Thyroid gland (tissue), 4 donors: ENCODE data around the gene B3GALT6. TPM values are rescaled to one million over a fixed set of nuclear protein-coding genes. Genes with fewer than 3 reads are reported as not detected.

Experiments used
- DNase-seq, 2 donors: peaks; one replicate each; pipeline ENCODE4 v3.0.0-alpha.2; 2019
- H3K27ac ChIP-seq, 3 donors: fragments of 200-600 bp; sonication (generic); 1 replicate in 2 of 3; 2 replicates in 1 of 3; pipeline ENCODE4 v1.5.1; 2016 to 2019; ENCODE audit warnings: mild to moderate bottlenecking in 1 of 3, moderate library complexity in 1 of 3
- H3K27me3 ChIP-seq: fragments of 200-600 bp; sonication (generic); one replicate; pipeline ENCODE4 v1.5.1; 2019
- H3K36me3 ChIP-seq, 2 donors: fragments of 200-600 bp; sonication (generic); one replicate each; pipeline ENCODE4 v1.5.1; 2016 to 2019
- H3K4me1 ChIP-seq, 2 donors: fragments of 200-600 bp; sonication (generic); one replicate each; pipeline ENCODE4 v1.5.1; 2017 to 2019
- H3K4me3 ChIP-seq, 3 donors: fragments of 200-600 bp; sonication (generic); replicated peaks in 1 of 3; 1 replicate in 2 of 3; 2 replicates in 1 of 3; pipeline ENCODE4 v1.5.1; 2016; ENCODE audit warnings: mild to moderate bottlenecking in 1 of 3
- H3K9me3 ChIP-seq: fragments of 200-600 bp; sonication (generic); one replicate; pipeline ENCODE4 v1.5.1; 2017
- CTCF ChIP-seq, 6 experiments: fragments of 200-600 bp in 3 of 6; fragments of 450-650 bp in 3 of 6; sonication (generic) in 3 of 6; IDR thresholded peaks; one replicate each; pipeline ENCODE4 v1.5.1; 2016 to 2019; ENCODE audit warnings: antibody characterized with exemption in 6 of 6, mild to moderate bottlenecking in 2 of 6, inconsistent platforms in 1 of 6, moderate library complexity in 1 of 6
- POLR2A ChIP-seq, 2 donors: fragments of 450-650 bp; IDR thresholded peaks; one replicate each; pipeline ENCODE4 v1.6.1; 2017; ENCODE audit warnings: antibody characterized with exemption in 2 of 2, mild to moderate bottlenecking in 2 of 2, moderate library complexity in 1 of 2
- WGBS, 2 donors: methylation state at CpG; one replicate each; pipeline ENCODE4 v1.1.5; 2017; 5-methylcytosine and 5-hydroxymethylcytosine counted together
- intact Hi-C: fragments of 100-400 bp; cut with DNase I; formaldehyde crosslinking; loops from one replicate; pipeline ENCODE4 v1.15.1; 2023
- total RNA-seq, 4 donors: library from RNA; depleted of rRNA; stranded (reverse); fragments of >200 nt; gene quantifications; one replicate each; pipeline ENCODE4 v1.2.3, GENCODE V29; 2016

Gene B3GALT6
- total RNA-seq, 4 donors from 2014 or later: 18.0 to 32.2 (median 25.5) TPM

- WGBS, 2 donors: 95 to 96% methylated on average over 9 to 10 of the region's 10 CpGs
- TF ChIP-seq CTCF (IDR thresholded peaks at IDR 0.05) (no peak), POLR2A (IDR thresholded peaks at IDR 0.05) (no peak)
- intact Hi-C loops: no loop called here
- Histone ChIP-seq H3K4me3 (no peak overlapping the region), H3K9me3 (no peaks in the 10 kb centered on the region), H3K27ac (no peak overlapping the region), H3K27me3 (no peaks in the 10 kb centered on the region), H3K36me3 (peaks cover 26 to 32% of the 10 kb centered on the region in 2 donors), H3K4me1 (no peaks in the 10 kb centered on the region)
- DNase-seq: no peak
Observed at GRCh38 chr1:1255611-1256010, 23.6 kb downstream of the B3GALT6 start.

GRCh38 chr1:1256956-1257871 is 25.2 kb downstream of the B3GALT6 start:
- Histone ChIP-seq H3K9me3 (no peaks in the 10 kb centered on the region), H3K4me3 (no peak overlapping the region), H3K36me3 (peaks cover 34 to 42% of the 10 kb centered on the region in 2 donors), H3K27ac (no peak overlapping the region), H3K4me1 (no peaks in the 10 kb centered on the region), H3K27me3 (no peaks in the 10 kb centered on the region)
- intact Hi-C loops: no loop called here
- TF ChIP-seq POLR2A (IDR thresholded peaks at IDR 0.05): no peak
- TF ChIP-seq CTCF (IDR thresholded peaks at IDR 0.05): no peak
- 92 to 95% methylated on average over 30 of the region's 31 CpGs for WGBS, 2 donors
- no peak for DNase-seq

DNA sequence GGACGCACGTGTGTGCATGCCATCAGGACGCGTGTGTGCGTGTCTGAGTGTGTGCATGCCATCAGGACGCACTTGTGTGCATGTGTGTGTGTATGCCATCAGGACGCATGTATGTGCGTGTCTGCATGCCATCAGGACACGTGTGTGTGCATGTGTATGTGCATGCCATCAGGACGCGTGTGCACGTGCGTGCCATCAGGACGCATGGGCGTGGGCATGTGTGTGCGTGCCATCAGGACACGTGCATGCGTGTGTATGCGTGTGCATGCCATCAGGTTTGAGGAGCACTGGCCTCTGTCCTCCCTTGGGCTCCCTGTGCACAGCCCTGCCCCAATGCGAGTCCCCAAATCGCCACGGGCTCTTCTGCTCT is 27.1 kb downstream of the B3GALT6 start:
- no peak overlapping the region for H3K4me3 ChIP-seq
- H3K27ac ChIP-seq: no peak overlapping the region
- peaks cover 42 to 48% of the 10 kb centered on the region in 2 donors for H3K36me3 ChIP-seq
- WGBS, 2 donors: 90 to 95% methylated on average over 22 of the region's 22 CpGs
- no peaks in the 10 kb centered on the region for H3K9me3 ChIP-seq
- no peak for TF ChIP-seq CTCF (IDR thresholded peaks at IDR 0.05)
- TF ChIP-seq POLR2A (IDR thresholded peaks at IDR 0.05): no peak
- no peaks in the 10 kb centered on the region for H3K4me1 ChIP-seq
- intact Hi-C loops: no loop called here
- no peaks in the 10 kb centered on the region for H3K27me3 ChIP-seq
- no peak for DNase-seq

GRCh38 chr1:1259540-1259939 is 27.5 kb downstream of the B3GALT6 start:
- Histone ChIP-seq H3K4me1 (no peaks in the 10 kb centered on the region), H3K27ac (no peak overlapping the region), H3K27me3 (no peaks in the 10 kb centered on the region), H3K9me3 (no peaks in the 10 kb centered on the region), H3K36me3 (peaks cover 38 to 44% of the 10 kb centered on the region in 2 donors), H3K4me3 (no peak overlapping the region)
- no peak for TF ChIP-seq CTCF (IDR thresholded peaks at IDR 0.05)
- WGBS, 2 donors: 97 to 99% methylated on average over 18 of the region's 18 CpGs
- DNase-seq: no peak
- intact Hi-C loops: no loop called here

GRCh38 chr1:1259951-1260600 is 28.0 kb downstream of the B3GALT6 start:
- WGBS, 2 donors: 80 to 86% methylated on average over 26 of the region's 26 CpGs
- DNase-seq: no peak
- Histone ChIP-seq H3K27ac (no peak overlapping the region), H3K9me3 (no peaks in the 10 kb centered on the region), H3K36me3 (peaks cover 34 to 44% of the 10 kb centered on the region in 2 donors), H3K4me1 (no peaks in the 10 kb centered on the region), H3K27me3 (no peaks in the 10 kb centered on the region), H3K4me3 (no peak overlapping the region)
- TF ChIP-seq POLR2A (IDR thresholded peaks at IDR 0.05): no peak
- no peak for TF ChIP-seq CTCF (IDR thresholded peaks at IDR 0.05)
- intact Hi-C loops: no loop called here
